ENCODE data around the gene ERG28.

The ERG28 gene

GRCh38 chr14:75660238-75660629 is 442 bp downstream of the ERG28 start:
- DNase-seq (ENCODE audit: low read depth, low spot score): no peak

DNA sequence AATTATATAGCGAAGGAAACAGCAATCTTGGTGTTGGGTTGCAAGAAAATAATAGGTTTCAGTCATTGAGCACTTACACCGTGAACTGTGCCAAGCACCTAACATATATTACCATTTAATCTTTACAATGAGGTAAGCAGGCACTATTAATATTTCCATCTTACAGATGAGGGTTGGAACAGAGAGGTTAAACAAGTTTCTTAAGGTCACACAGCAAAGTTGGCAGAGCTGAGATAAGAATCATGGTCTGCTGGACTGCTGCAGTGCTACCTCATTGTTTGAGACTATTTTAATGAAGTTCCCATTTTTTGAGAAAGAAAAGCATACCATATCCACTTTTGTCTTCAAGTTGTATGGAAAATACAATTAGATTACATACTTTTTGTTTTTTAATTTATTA is 1.7 kb downstream of the ERG28 start:
- no peak for DNase-seq (ENCODE audit: low read depth, low spot score)

- no peak for DNase-seq (ENCODE audit: low read depth, low spot score)
These were observed 3.3 kb downstream of the ERG28 start for GRCh38 chr14:75657331-75657730.

GRCh38 chr14:75655235-75655634 is 5.4 kb downstream of the ERG28 start:
- DNase-seq (ENCODE audit: low read depth, low spot score): no peak

- DNase-seq (ENCODE audit: low read depth, low spot score): no peak
These were observed 6.4 kb downstream of the ERG28 start for GRCh38 chr14:75654127-75654732.

GRCh38 chr14:75653563-75653962 is 7.1 kb downstream of the ERG28 start:
- no peak for DNase-seq (ENCODE audit: low read depth, low spot score)

- DNase-seq (ENCODE audit: low read depth, low spot score): no peak
These were observed 10.2 kb downstream of the ERG28 start for GRCh38 chr14:75650253-75651058.

GRCh38 chr14:75649773-75650172 is 10.9 kb downstream of the ERG28 start:
- DNase-seq (ENCODE audit: low read depth, low spot score): no peak

- DNase-seq (ENCODE audit: low read depth, low spot score): no peak
These were observed 11.3 kb downstream of the ERG28 start for GRCh38 chr14:75649337-75649736.

DNA sequence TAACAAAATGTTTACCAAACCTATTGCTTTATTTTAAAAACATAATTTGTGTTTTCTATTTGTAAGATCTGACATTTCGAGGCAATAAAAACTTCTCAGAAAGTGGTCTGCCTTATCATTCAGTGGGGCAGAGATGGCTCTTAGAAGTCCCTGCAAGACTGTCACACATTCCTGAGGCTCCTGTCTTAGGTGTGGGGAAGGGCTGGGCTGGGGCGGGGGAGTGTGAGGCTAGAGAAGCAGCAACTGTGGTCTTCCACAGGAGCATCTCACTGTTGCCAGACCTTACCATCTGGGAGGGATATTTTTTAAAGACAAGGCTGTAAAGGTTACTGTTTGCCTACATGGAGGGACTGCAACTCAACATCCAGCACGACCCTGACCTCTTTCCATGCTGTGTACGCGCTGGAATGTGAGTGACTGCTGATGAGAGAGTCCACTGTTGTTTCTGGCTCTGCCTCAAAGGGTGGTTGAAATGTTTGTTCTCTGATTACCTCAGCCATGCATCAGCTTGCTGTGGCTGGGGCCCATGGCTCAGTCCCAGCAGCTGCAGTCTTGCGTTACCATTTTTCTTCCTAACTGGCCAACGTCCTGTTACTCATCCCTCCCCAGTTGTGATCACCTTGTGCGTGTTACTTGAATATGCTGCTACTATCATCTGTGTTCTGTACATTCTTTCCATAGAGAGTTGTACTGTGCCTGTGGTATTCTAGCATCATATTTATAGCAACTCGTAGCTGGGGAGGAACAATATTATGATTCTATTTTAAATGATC is 12.4 kb downstream of the ERG28 start:
- no peak for DNase-seq (ENCODE audit: low read depth, low spot score)

DNA sequence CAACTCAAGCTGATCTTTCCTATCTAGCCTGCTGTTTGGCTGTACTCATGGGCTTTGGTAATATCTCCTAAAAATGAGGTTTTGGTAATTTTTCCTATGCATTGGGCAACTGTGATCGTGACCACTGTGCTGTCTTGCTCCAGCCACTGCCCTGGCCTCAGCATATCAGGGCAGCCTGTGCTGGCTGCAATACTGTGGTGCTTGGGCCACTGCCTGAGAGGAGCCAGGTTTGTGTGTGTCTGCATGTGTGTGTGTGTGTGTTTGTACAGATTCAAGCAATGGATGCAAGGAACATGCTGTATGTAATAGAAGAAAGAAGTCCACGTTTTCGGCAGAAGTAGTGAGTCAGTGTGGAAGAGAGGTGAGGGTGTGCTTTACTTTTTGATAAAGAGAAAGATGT is 13.0 kb downstream of the ERG28 start:
- no peak for DNase-seq (ENCODE audit: low read depth, low spot score)

GRCh38 chr14:75646762-75647161 is 13.9 kb downstream of the ERG28 start:
- DNase-seq (ENCODE audit: low read depth, low spot score): no peak

- no peak for DNase-seq (ENCODE audit: low read depth, low spot score)
These were observed 15.6 kb downstream of the ERG28 start for GRCh38 chr14:75645056-75645455.

DNA sequence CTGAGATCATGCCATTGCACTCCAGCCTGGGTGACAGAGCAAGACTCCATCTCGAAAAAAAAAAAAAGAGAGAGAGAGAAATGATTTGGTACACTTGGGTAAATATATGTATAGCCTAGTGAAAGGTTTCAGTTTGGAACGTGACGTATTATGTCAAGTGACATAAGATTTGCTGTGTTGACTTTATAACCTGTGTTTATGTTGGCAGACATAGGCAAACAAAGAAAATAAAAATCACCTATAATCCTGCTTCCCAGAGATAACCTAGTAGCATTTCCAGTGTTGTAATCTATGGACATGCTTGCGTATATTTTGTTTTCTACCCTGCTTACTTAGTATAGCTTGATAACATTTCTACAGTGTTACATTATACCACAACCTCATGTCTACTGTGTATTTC is 16.7 kb downstream of the ERG28 start:
- no peak for DNase-seq (ENCODE audit: low read depth, low spot score)

- DNase-seq (ENCODE audit: low read depth, low spot score): no peak
These were observed 19.8 kb downstream of the ERG28 start for GRCh38 chr14:75640876-75641275.

DNA sequence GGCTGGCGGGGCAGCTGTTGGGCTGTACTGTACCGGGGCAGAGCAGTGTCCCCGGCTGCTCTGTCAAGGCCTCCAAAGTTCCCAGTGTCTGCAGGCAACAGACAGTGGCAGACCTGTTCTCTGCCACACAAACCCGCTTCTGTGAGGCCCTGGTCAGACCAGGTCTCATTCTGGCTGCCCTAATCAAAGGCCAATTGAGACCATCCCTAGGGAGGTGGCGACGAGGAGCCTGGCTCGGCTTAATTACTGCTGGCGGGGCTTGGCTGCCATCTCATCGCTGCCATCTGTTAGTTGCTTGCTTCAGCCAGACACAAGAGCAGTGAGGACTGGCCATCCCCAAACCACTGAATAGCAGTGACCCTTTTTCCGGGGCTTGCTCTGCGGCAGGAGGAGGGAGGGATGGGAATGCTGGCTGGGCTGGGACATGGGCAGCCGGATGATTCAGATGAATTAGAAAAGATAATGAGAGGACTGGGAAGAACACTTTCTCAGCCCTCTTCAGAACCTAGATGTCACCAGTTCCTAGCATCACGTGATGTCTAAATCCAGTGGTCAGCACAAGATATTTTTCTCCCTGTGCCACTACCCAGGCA is 24.5 kb downstream of the ERG28 start:
- DNase-seq (ENCODE audit: low read depth, low spot score): no peak

DNA sequence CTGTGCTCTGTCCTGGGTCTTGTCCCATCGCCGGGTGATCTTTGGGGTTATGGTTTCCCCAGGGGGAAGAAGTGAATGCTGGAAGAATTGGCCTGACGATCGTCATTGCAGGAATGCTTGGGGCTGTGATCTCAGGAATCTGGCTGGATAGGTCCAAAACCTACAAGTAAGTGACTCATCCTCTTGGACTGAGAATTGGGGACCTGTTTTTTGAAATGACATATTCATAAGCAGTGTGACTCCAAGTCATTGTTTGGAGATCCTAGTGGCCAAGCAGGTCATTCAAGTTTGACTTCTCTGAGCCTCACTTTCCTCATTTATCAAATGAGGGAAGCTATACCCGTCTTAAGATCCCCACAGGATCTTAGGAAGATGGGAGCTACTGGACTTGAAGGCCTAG is 25.8 kb downstream of the ERG28 start:
- DNase-seq (ENCODE audit: low read depth, low spot score): no peak

GRCh38 chr14:75631453-75631831 is 29.2 kb downstream of the ERG28 start:
- peak; percentile 85 for DNase-seq (ENCODE audit: low read depth, low spot score)

DNA sequence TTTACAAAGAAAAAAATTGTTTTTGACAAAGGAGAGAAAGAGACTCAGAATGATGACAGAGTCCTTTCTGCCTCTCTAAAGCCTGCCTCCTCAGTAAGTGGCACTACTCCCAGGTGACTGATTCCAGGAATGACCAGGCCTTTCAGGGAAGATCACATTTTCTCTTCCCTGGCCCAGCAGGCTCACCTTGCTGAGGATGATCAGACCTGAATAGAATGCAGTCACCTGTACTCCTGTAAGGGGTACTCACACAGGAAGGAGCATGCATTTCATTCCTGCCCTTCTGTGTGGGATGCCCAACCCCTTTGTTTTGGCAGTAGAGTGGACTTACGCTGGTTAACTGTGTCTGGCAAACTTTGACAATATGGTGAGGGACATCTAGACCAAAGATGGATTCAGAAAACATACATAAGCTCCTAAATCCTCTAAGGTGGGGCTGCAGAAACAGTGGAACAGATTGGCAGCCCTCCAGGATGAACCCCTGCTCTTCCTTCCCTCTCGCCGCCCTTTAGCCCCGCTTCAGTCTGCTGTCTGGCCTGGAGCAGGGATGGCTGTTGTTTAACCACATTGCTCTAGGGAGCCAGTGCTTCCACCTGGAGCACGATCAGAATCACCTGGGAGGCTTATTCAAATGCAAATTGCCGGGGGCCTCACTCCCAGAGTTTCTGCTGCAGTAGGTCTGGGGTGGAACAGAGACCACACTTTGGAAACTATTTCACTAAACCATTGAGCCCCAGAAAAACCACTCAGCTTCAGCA is 29.8 kb downstream of the ERG28 start:
- peak; percentile 90 for DNase-seq (ENCODE audit: low read depth, low spot score)

DNA sequence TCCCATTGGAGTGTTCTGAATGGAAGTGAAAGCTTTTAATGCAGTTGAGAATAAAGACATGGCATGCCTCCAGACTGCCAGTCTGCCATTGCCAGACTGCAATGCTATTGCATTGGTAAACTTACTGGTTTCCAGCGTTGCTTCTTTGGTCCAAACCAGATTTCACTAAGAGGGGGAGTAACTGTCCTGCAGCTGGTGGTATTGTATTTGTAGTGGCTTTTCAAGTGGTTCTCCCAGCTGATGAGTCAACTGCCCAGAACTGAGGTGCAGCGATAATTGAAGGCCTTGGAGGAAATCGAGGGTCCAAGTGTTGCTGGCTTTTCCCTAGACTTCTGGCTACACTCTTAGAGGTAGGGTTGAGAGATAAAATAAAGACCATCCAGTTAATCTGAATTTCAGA is 31.9 kb downstream of the ERG28 start:
- DNase-seq (ENCODE audit: low read depth, low spot score): no peak

DNA sequence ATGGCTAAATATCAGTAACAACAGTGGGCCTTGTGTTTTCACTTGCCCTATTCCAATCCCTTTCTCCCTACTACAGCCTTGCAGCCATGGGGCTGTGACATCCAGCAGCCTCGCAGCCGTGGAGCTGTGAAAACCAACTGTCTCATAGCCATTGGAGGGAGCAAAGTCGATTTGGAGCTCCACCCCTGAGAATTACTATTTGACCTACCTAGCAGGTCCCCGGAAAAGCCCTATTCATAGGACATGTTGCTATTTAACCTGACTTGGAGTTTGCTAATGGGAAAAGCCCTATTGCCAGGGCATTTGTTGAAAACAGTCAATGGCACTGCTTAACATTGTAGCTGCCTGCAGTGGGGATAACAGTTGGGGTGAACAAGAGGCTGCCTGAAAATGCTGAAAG is 33.3 kb downstream of the ERG28 start:
- DNase-seq (ENCODE audit: low read depth, low spot score): no peak

DNA sequence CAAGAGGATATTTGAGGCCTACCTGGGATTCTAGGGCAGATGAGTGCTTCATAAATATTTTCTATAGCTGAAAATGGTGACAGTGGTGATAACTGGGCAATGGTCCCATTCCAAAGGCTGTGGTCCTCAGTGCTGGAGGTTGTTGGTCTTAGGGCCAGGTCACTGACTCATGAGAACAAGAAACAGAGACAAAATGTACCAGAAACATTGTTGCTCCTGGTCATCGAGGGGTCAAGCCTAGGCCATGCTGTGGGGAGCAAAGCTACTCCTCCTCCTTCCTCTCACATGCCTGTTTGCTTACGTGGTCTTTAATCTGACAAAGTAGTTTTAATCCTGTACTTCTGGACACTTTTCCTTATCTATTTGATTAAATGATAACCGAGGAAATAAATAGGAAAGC is 33.8 kb downstream of the ERG28 start:
- DNase-seq (ENCODE audit: low read depth, low spot score): no peak
